Progenitor cell of endocrine pancreas (in vitro differentiated cells): ENCODE data around the gene ARHGAP18. TPM values are rescaled to one million over a fixed set of nuclear protein-coding genes. Genes with fewer than 3 reads are reported as not detected.

Source experiments
- DNase-seq: peaks from one replicate; pipeline ENCODE4 v3.0.0; 2021; ENCODE audit warnings: low spot score; ENCODE audit not compliant: unreplicated experiment
- H3K27ac Mint-ChIP-seq: 2 replicates; pipeline ENCODE4 v1.8.0; 2021; ENCODE audit warnings: mild to moderate bottlenecking, moderate library complexity, mixed read lengths
- H3K27me3 Mint-ChIP-seq: 2 replicates; pipeline ENCODE4 v1.8.0; 2021; ENCODE audit warnings: mixed read lengths
- H3K36me3 Mint-ChIP-seq: 2 replicates; pipeline ENCODE4 v1.8.0; 2022; ENCODE audit warnings: mixed read lengths; ENCODE audit not compliant: insufficient read depth
- H3K4me1 Mint-ChIP-seq: 2 replicates; pipeline ENCODE4 v1.8.0; 2021; ENCODE audit warnings: low read depth, mixed read lengths
- H3K4me3 Mint-ChIP-seq: 2 replicates; pipeline ENCODE4 v1.8.0; 2021; ENCODE audit warnings: low read depth, mild to moderate bottlenecking, moderate library complexity, mixed read lengths
- H3K9me3 Mint-ChIP-seq: 2 replicates; pipeline ENCODE4 v1.8.0; 2021; ENCODE audit warnings: low read depth, mixed read lengths
- CTCF ChIP-seq: fragments of 200-600 bp; sonication (generic); IDR thresholded peaks from one replicate; pipeline ENCODE4 v1.5.0; 2021; ENCODE audit warnings: antibody characterized with exemption, mild to moderate bottlenecking; ENCODE audit not compliant: unreplicated experiment
- total RNA-seq: library from RNA; stranded (reverse); gene quantifications from 2 replicates; pipeline ENCODE4 v1.2.1, GENCODE V29; 2021

The ARHGAP18 gene
- total RNA-seq, 1 donor from 2014 or later: 26.9 TPM

GRCh38 chr6:129694036-129694435 lies 15.9 kb downstream of the ARHGAP18 start:
- H3K27ac Mint-ChIP-seq: no peak overlapping the region
- no peaks in the 10 kb centered on the region for H3K27me3 Mint-ChIP-seq
- H3K4me1 Mint-ChIP-seq: peaks cover 71% of the 10 kb centered on the region
- DNase-seq: no peak
- no peaks in the 10 kb centered on the region for H3K36me3 Mint-ChIP-seq
- H3K4me3 Mint-ChIP-seq: no peak overlapping the region
- TF ChIP-seq CTCF: no peak
- no peaks in the 10 kb centered on the region for H3K9me3 Mint-ChIP-seq

- peaks cover 6% of the 10 kb centered on the region for H3K36me3 Mint-ChIP-seq
- peaks cover 68% of the 10 kb centered on the region for H3K4me1 Mint-ChIP-seq
- no peak for DNase-seq
- no peaks in the 10 kb centered on the region for H3K27me3 Mint-ChIP-seq
- no peak overlapping the region for H3K27ac Mint-ChIP-seq
- TF ChIP-seq CTCF: no peak
- H3K9me3 Mint-ChIP-seq: no peaks in the 10 kb centered on the region
- no peak overlapping the region for H3K4me3 Mint-ChIP-seq
Measured at GRCh38 chr6:129692467-129692866, 17.5 kb downstream of the ARHGAP18 start.

DNA sequence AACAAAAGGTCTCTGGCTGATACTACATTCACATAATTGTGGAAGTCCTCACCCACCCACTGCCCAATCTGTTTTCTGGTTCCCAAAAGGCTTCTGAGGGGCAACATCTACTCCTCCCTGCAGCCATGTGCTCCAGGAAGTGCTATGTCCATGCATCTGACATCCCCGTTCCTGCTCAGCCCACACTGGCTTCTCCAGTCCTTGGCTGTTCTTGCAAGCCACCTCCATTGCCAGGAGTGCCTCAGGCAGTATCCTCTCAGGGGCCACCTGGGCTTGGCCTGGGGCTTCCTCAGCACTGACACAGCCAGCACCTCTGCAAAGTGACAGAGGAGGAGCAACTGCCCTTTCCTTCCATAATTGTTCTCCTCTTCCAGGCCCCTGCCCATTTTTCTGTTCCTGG lies 18.3 kb downstream of the ARHGAP18 start:
- Mint-ChIP-seq H3K27me3 (no peaks in the 10 kb centered on the region), H3K4me3 (no peak overlapping the region)

GRCh38 chr6:129691043-129691640 lies 18.8 kb downstream of the ARHGAP18 start:
- Mint-ChIP-seq H3K4me1 (peaks cover 56% of the 10 kb centered on the region), H3K9me3 (no peaks in the 10 kb centered on the region), H3K36me3 (peaks cover 8% of the 10 kb centered on the region), H3K4me3 (no peak overlapping the region), H3K27ac (no peak overlapping the region), H3K27me3 (no peaks in the 10 kb centered on the region)
- no peak for DNase-seq
- TF ChIP-seq CTCF: no peak

More for the DNA sequence above, 18.3 kb downstream of the ARHGAP18 start:
- H3K9me3 Mint-ChIP-seq: no peaks in the 10 kb centered on the region
- H3K27ac Mint-ChIP-seq: no peak overlapping the region
- no peak for TF ChIP-seq CTCF
- peaks cover 8% of the 10 kb centered on the region for H3K36me3 Mint-ChIP-seq
- H3K4me1 Mint-ChIP-seq: peaks cover 61% of the 10 kb centered on the region
- no peak for DNase-seq

DNA sequence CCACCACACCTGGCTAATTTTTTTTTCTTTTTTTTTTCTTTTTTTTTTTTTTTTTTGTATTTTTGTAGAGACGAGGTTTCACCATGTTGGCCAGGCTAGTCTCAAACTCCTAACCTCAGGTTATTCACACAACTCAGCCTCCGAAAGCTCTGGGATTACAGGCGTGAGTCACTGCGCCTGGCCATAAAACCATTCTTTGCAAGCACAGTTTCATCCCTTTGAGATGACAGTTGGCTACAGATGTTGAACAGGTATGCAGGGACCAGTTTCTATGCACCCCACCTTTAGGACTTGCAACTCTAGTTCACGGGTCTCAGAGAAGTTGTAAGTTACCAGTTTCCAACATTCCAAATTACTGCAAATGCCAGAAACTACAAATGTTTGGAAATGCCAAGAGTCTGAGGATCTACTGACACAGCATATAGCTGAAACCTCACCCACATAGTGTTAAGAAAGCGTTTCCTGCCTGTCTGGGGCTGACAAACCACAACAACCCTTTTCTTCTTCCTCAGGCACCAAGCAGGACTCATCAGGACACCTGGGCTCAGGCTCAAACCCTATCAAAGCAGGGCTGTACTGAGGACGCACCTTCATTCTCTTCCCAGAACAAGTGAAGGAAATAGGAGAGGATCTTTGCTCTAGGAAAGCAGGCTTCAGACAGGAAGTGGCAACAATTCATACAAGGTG lies 22.9 kb downstream of the ARHGAP18 start:
- Mint-ChIP-seq H3K4me3 (no peak overlapping the region), H3K27ac (no peak overlapping the region), H3K27me3 (no peaks in the 10 kb centered on the region), H3K36me3 (peaks cover 8% of the 10 kb centered on the region), H3K9me3 (no peaks in the 10 kb centered on the region), H3K4me1 (peaks cover 49% of the 10 kb centered on the region)
- no peak for DNase-seq
- no peak for TF ChIP-seq CTCF
